GM20431 (cell line): ENCODE measurements around the gene PNCK.
"Not testable (repeated sequence)": the region's sequence is repeated elsewhere in the genome, so short reads cannot be mapped to it uniquely, and the experiment has no call there.

Experiments
- in situ Hi-C: fragments of 300-500 bp; cut with MseI, MboI; formaldehyde crosslinking; loops from one replicate; pipeline ENCODE4 v1.15.0; 2020; ENCODE audit warnings: low sequenced_read_pairs; ENCODE audit not compliant: unreplicated experiment

PNCK gene

GRCh38 chrX:153699784-153700371, 26.3 kb upstream of the PNCK start:
- in situ Hi-C loops: not testable (repeated sequence)

GRCh38 chrX:153699210-153699783, 25.7 kb upstream of the PNCK start:
- in situ Hi-C loops: not testable (repeated sequence)

GRCh38 chrX:153697924-153698865, 24.6 kb upstream of the PNCK start:
- in situ Hi-C loops: no loop called here

- in situ Hi-C loops: not testable (repeated sequence)
Observed at GRCh38 chrX:153696986-153697722, 23.5 kb upstream of the PNCK start.

GRCh38 chrX:153696538-153696937, 22.9 kb upstream of the PNCK start:
- in situ Hi-C loops: not testable (repeated sequence)

- in situ Hi-C loops: no loop called here
Observed at GRCh38 chrX:153696100-153696499, 22.5 kb upstream of the PNCK start.

- in situ Hi-C loops: no loop called here
Observed at GRCh38 chrX:153694687-153695270, 21.2 kb upstream of the PNCK start.

GRCh38 chrX:153694256-153694655, 20.6 kb upstream of the PNCK start:
- in situ Hi-C loops: not testable (repeated sequence)

- in situ Hi-C loops: no loop called here
Observed at GRCh38 chrX:153693216-153694086, 19.8 kb upstream of the PNCK start.

- in situ Hi-C loops: no loop called here
Observed at GRCh38 chrX:153692611-153693156, 19.1 kb upstream of the PNCK start.

- in situ Hi-C loops: no loop called here
Observed at GRCh38 chrX:153692003-153692402, 18.4 kb upstream of the PNCK start.

- in situ Hi-C loops: not testable (repeated sequence)
Observed at GRCh38 chrX:153691032-153691827, 17.6 kb upstream of the PNCK start.

GRCh38 chrX:153690466-153690865, 16.9 kb upstream of the PNCK start:
- in situ Hi-C loops: no loop called here

GRCh38 chrX:153689654-153690465, 16.2 kb upstream of the PNCK start:
- in situ Hi-C loops: no loop called here

- in situ Hi-C loops: no loop called here
Observed at GRCh38 chrX:153688911-153689590, 15.4 kb upstream of the PNCK start.

GRCh38 chrX:153688506-153688905, 14.9 kb upstream of the PNCK start:
- in situ Hi-C loops: no loop called here

GRCh38 chrX:153688071-153688470, 14.5 kb upstream of the PNCK start:
- in situ Hi-C loops: no loop called here
